Calu3 (cell line): ENCODE results near the gene PTGER2. TPM values are rescaled to one million over a fixed set of nuclear protein-coding genes. Genes with fewer than 3 reads are reported as not detected.

Source experiments
- BruUV-seq: library from RNA; stranded (reverse); fragments of 400-500 nt; replicated peaks from 2 replicates; lab custom pipeline; 2021; lab: Mats Ljungman, UMichigan
- CTCF ChIA-PET: fragments of 300-600 bp; sonication (Branson Sonifier 250); formaldehyde crosslinking; loops from one replicate; lab custom pipeline; 2022; ENCODE audit warnings: antibody characterized with exemption; lab: Charles Lee
- DNase-seq: peaks from one replicate; pipeline ENCODE4 v3.0.0; 2022
- H3K27ac Mint-ChIP-seq: one replicate; pipeline ENCODE4 v1.8.0; 2022; ENCODE audit warnings: mixed read lengths; ENCODE audit not compliant: unreplicated experiment
- H3K27me3 Mint-ChIP-seq: one replicate; pipeline ENCODE4 v1.8.0; 2022; ENCODE audit warnings: mixed read lengths; ENCODE audit not compliant: unreplicated experiment
- H3K36me3 Mint-ChIP-seq: one replicate; pipeline ENCODE4 v1.8.0; 2022; ENCODE audit warnings: mild to moderate bottlenecking, moderate library complexity, mixed read lengths; ENCODE audit not compliant: insufficient read depth, unreplicated experiment
- H3K4me1 Mint-ChIP-seq: one replicate; pipeline ENCODE4 v1.8.0; 2022; ENCODE audit warnings: mild to moderate bottlenecking, low read depth, mixed read lengths; ENCODE audit not compliant: unreplicated experiment
- H3K4me3 Mint-ChIP-seq: one replicate; pipeline ENCODE4 v1.8.0; 2022; ENCODE audit warnings: mild to moderate bottlenecking, low read depth, moderate library complexity, mixed read lengths; ENCODE audit not compliant: unreplicated experiment
- H3K9me3 Mint-ChIP-seq: one replicate; pipeline ENCODE4 v1.8.0; 2022; ENCODE audit warnings: low read depth, mixed read lengths; ENCODE audit not compliant: unreplicated experiment
- intact Hi-C: fragments of 100-400 bp; cut with micrococcal nuclease; formaldehyde crosslinking; loops from one replicate; pipeline ENCODE4 v1.10.0; 2022; ENCODE audit not compliant: unreplicated experiment
- total RNA-seq: library from RNA; stranded (reverse); gene quantifications from 2 replicates; pipeline ENCODE4 v1.2.3, GENCODE V29; 2022
- TF ChIP-seq, protein P1 (sequence below): fragments of 200-600 bp; IDR thresholded peaks from one replicate; pipeline ENCODE4 v1.8.0; 2022; ENCODE audit warnings: antibody characterized with exemption; ENCODE audit not compliant: unreplicated experiment

PTGER2 gene
- total RNA-seq, 1 experiment from 2014 or later, result not detected

DNA sequence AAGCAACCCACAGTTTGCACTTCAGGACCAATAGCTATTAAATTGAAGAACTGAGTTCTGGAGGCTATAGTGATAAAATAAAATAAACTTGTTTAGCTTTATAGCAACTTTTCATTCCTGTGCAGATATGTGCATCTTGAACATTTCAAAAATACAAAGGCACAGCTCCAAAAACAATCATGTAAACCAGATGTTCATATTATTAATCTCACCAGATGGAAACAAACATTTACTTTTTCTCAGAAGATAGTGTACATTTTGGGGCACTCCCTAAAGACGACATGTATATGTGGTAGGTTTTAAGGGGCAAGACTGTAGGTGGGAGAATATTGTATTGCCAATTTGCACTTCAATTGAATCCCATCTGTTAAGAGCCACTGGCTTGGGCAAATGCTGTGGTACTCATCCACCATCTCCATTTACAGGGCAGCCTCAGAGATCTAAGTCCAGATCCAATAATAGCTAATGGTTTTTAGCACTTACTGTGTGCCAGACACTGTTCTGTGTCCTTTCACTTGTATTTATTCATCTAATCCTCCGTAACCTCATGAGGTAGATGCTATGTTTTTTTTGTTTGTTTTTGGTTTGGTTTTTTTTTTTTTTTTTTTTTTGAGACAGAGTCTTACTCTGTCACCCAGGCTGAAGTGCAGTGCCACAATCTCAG, 49.1 kb downstream of the PTGER2 start:
- H3K9me3 Mint-ChIP-seq, result no peaks in the 10 kb centered on the region

DNA sequence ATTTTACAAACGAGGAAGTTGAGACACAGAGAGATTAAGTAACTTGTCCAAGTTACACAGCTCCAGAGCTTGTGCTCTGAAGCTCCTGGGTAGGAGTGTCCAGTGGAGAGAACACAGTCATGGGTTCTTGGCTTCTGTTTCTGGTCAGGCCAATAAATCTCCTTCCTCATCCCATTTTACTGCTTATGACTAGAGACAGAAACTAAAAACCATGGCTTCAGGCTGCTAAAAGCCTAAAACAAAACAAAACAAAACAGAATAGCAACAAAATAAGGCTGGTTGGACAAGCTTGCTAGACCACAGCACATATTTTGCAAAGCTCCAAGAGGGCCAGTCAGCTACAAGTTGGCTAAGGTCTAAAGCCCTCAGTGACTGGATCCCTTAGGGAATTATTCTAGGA, 49.8 kb downstream of the PTGER2 start:
- CTCF ChIA-PET, result no interaction called here
- no peak for DNase-seq
- intact Hi-C loops, result no loop called here

More for the DNA sequence above, 49.1 kb downstream of the PTGER2 start:
- no peak overlapping the region for H3K4me3 Mint-ChIP-seq
- intact Hi-C loops, result no loop called here
- BruUV-seq, result no TSS peak
- TF ChIP-seq, protein P1, sequence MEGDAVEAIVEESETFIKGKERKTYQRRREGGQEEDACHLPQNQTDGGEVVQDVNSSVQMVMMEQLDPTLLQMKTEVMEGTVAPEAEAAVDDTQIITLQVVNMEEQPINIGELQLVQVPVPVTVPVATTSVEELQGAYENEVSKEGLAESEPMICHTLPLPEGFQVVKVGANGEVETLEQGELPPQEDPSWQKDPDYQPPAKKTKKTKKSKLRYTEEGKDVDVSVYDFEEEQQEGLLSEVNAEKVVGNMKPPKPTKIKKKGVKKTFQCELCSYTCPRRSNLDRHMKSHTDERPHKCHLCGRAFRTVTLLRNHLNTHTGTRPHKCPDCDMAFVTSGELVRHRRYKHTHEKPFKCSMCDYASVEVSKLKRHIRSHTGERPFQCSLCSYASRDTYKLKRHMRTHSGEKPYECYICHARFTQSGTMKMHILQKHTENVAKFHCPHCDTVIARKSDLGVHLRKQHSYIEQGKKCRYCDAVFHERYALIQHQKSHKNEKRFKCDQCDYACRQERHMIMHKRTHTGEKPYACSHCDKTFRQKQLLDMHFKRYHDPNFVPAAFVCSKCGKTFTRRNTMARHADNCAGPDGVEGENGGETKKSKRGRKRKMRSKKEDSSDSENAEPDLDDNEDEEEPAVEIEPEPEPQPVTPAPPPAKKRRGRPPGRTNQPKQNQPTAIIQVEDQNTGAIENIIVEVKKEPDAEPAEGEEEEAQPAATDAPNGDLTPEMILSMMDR, result no peak
- CTCF ChIA-PET, result interaction anchor here (1.1 kb wide), 1 partner anchor 50 kb away, joined by 3 read pairs; no protein-coding TSS in a partner anchor
- no peaks in the 10 kb centered on the region for H3K27me3 Mint-ChIP-seq
- H3K36me3 Mint-ChIP-seq, result no peaks in the 10 kb centered on the region
- H3K27ac Mint-ChIP-seq, result no peak overlapping the region
- no peak for DNase-seq
- no peaks in the 10 kb centered on the region for H3K4me1 Mint-ChIP-seq

DNA sequence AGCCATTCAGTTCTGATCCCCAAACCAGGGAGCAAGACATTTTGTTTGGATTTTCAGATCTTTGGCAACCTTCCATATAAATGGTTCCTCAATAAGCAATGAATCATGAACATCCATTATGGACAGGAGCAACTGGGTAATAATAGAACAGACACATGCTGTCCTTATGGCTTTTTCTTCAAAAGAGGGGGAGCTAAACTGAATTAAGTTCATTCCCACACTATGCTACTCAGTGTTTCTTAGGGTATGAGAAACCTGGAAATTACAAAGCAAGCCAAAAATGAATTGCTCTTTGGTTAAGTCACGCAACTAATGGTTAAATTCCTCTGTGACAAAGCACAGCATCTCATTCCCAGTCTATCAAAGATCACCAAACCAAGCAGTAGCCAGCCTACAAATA, 51.0 kb downstream of the PTGER2 start:
- no peak overlapping the region for H3K4me3 Mint-ChIP-seq
- no peaks in the 10 kb centered on the region for H3K9me3 Mint-ChIP-seq
- BruUV-seq, result no TSS peak
- DNase-seq, result no peak
- H3K27me3 Mint-ChIP-seq, result no peaks in the 10 kb centered on the region
- intact Hi-C loops, result no loop called here
- TF ChIP-seq, protein P1, result no peak
- H3K36me3 Mint-ChIP-seq, result no peaks in the 10 kb centered on the region
- no peak overlapping the region for H3K27ac Mint-ChIP-seq
- no peaks in the 10 kb centered on the region for H3K4me1 Mint-ChIP-seq
- CTCF ChIA-PET, result no interaction called here

More for the DNA sequence above, 49.8 kb downstream of the PTGER2 start:
- no peaks in the 10 kb centered on the region for H3K9me3 Mint-ChIP-seq
- TF ChIP-seq, protein P1, result no peak
- no peak overlapping the region for H3K4me3 Mint-ChIP-seq
- BruUV-seq, result no TSS peak
- H3K4me1 Mint-ChIP-seq, result no peaks in the 10 kb centered on the region
- no peaks in the 10 kb centered on the region for H3K27me3 Mint-ChIP-seq
- H3K36me3 Mint-ChIP-seq, result no peaks in the 10 kb centered on the region
- no peak overlapping the region for H3K27ac Mint-ChIP-seq

DNA sequence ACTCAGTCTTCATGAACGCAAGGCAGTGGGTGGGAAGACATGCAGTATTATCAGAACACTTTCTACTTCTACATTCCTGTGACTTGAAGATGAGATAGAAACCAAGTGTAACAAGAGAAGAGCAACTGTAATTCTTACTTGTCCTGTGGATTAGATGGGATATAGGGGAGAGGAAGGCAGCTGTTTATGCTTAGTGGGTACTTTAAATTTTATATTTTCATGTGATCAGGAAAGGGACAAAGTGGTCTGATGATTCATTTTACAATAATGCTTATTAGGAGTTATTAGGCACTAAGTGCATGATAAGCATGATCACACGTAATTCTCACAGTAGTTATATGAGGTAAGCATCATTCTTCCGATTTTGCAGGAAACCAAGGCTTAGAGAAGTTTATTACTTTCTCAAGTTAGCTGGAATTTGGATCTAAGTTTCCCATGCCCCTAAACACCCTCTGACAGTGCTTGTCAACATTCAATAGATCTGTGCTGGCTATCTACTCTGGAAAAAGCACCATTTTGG, 52.7 kb downstream of the PTGER2 start:
- Mint-ChIP-seq H3K27ac (no peak overlapping the region), H3K4me3 (no peak overlapping the region), H3K36me3 (no peaks in the 10 kb centered on the region), H3K4me1 (no peaks in the 10 kb centered on the region), H3K9me3 (no peaks in the 10 kb centered on the region), H3K27me3 (no peaks in the 10 kb centered on the region)
- DNase-seq, result no peak
- no TSS peak for BruUV-seq
- intact Hi-C loops, result no loop called here
- CTCF ChIA-PET, result no interaction called here
- TF ChIP-seq, protein P1, result no peak
